GM23248 (cell line): ENCODE data around the gene MT1A.

Source experiments
- EZH2 ChIP-seq: fragments of 200-600 bp; sonication (generic); IDR thresholded peaks from 2 replicates; pipeline ENCODE4 v1.6.1; 2018; ENCODE audit warnings: antibody characterized with exemption, mild to moderate bottlenecking; ENCODE audit not compliant: insufficient read depth, poor library complexity, severe bottlenecking
- EZH2phosphoT487 ChIP-seq: fragments of 200-600 bp; sonication (generic); IDR thresholded peaks from 2 replicates; pipeline ENCODE4 v1.6.1; 2018; ENCODE audit warnings: antibody characterized with exemption, moderate library complexity, mild to moderate bottlenecking, low read depth; ENCODE audit not compliant: insufficient read depth

GRCh38 chr16:56623637-56624036 lies 14.8 kb upstream of the MT1A start:
- TF ChIP-seq EZH2 (no peak), EZH2phosphoT487 (no peak)
